ENCODE data around the gene PRDX3.

PRDX3 gene

GRCh38 chr10:119178372-119179119 lies at the start of gene PRDX3:
PRDX3 (minus strand) TSS chr10:119178812; CDS start chr10:119178790, 22 bp downstream.
- DNase-seq = peak; percentile 56

GRCh38 chr10:119227825-119228224 lies 49.2 kb upstream of the PRDX3 start:
- no peak for DNase-seq

- no peak for DNase-seq
Observed at GRCh38 chr10:119225083-119225658, 46.6 kb upstream of the PRDX3 start.

- no peak for DNase-seq
Observed at GRCh38 chr10:119222966-119223386, 44.4 kb upstream of the PRDX3 start.

- no peak for DNase-seq
Observed at GRCh38 chr10:119222537-119222936, 43.9 kb upstream of the PRDX3 start.

- no peak for DNase-seq
Observed at GRCh38 chr10:119221666-119222065, 43.1 kb upstream of the PRDX3 start.

- no peak for DNase-seq
Observed at GRCh38 chr10:119221201-119221600, 42.6 kb upstream of the PRDX3 start.

GRCh38 chr10:119219871-119220270 lies 41.3 kb upstream of the PRDX3 start:
- DNase-seq = no peak

- DNase-seq = no peak
Observed at GRCh38 chr10:119217991-119218490, 39.4 kb upstream of the PRDX3 start.

GRCh38 chr10:119217401-119217800 lies 38.8 kb upstream of the PRDX3 start:
- DNase-seq = no peak

GRCh38 chr10:119216127-119216526 lies 37.5 kb upstream of the PRDX3 start:
- DNase-seq = no peak

- DNase-seq = no peak
Observed at GRCh38 chr10:119215371-119215770, 36.8 kb upstream of the PRDX3 start.

GRCh38 chr10:119211625-119212441 lies 33.2 kb upstream of the PRDX3 start:
- DNase-seq = no peak

GRCh38 chr10:119211176-119211575 lies 32.6 kb upstream of the PRDX3 start:
- DNase-seq = no peak

- no peak for DNase-seq
Observed at GRCh38 chr10:119210633-119211032, 32.0 kb upstream of the PRDX3 start.

- no peak for DNase-seq
Observed at GRCh38 chr10:119209736-119210355, 31.2 kb upstream of the PRDX3 start.

- DNase-seq = no peak
Observed at GRCh38 chr10:119209035-119209735, 30.6 kb upstream of the PRDX3 start.

- no peak for DNase-seq
Observed at GRCh38 chr10:119208553-119208940, 29.9 kb upstream of the PRDX3 start.

- DNase-seq = no peak
Observed at GRCh38 chr10:119207713-119208552, 29.3 kb upstream of the PRDX3 start.

GRCh38 chr10:119207366-119207666 lies 28.7 kb upstream of the PRDX3 start, which contains the start of gene GRK5:
GRK5 (plus strand) TSS chr10:119207571; CDS start chr10:119207918, 347 bp downstream.
- DNase-seq = no peak

GRCh38 chr10:119206603-119207365 lies 28.2 kb upstream of the PRDX3 start:
- no peak for DNase-seq

All from NCI-H1417 treated with DMSO at 0.1 percent for 48 hours (cell line).